ENCODE results near the gene CPLANE1. TPM values are rescaled to one million over a fixed set of nuclear protein-coding genes. Genes with fewer than 3 reads are reported as not detected.
"Not testable (repeated sequence)": the region's sequence is repeated elsewhere in the genome, so short reads cannot be mapped to it uniquely, and the experiment has no call there.

The CPLANE1 gene
- total RNA-seq, 2 donors from 2014 or later: 9.4 to 12.1 TPM

DNA sequence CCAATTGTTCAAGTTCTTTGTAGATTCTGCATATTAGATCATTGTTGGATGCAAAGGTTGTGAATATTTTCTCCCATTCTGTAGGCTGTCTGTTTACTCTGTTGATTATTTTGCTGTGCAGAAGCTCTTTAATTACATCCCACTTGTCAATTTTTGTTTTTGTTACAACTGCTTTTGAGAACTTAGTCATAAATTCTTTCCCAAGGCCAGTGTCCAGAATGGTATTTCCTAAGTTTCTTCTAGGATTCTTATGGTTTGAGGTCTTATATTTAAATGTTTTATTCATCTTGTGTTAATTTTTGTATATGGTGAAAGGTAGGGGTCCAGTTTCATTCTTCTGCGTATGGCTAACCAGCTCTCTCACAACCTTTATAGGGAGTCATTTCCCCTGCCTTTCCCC lies 116.5 kb downstream of the CPLANE1 start:
- Mint-ChIP-seq H3K4me3 (no peak overlapping the region), H3K4me1 (ENCODE audit: low read depth in 2 of 2) (no peaks in the 10 kb centered on the region), H3K27ac (no peak overlapping the region), H3K27me3 (no peaks in the 10 kb centered on the region), H3K9me3 (peaks cover 3% of the 10 kb centered on the region), H3K36me3 (peaks cover 34% of the 10 kb centered on the region)
- ATAC-seq (no peak), DNase-seq (ENCODE audit: low spot score) (no peak)

DNA sequence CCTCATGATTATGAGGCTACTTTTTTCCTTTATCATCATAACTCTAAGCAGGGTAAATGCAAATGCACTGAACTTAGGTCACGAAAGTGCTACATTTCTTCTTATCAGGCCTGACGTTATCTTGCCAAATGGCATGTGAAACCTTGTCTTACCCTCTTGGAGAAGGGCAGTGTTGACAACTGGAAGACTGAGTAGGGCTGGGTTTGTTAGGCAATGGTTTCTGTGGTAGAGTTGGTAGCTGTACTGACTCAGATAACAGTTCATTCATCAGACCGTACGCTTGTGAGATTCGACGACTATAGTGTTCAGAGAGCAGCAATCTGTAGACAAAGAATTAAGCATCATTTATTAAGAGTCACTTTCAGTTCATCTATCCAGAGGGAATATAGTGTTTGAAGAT lies 127.7 kb downstream of the CPLANE1 start:
- Mint-ChIP-seq H3K27ac (no peak overlapping the region), H3K27me3 (no peaks in the 10 kb centered on the region), H3K36me3 (peaks cover 11% of the 10 kb centered on the region), H3K9me3 (no peaks in the 10 kb centered on the region), H3K4me3 (no peak overlapping the region), H3K4me1 (ENCODE audit: low read depth in 2 of 2) (peaks cover 8 to 9% of the 10 kb centered on the region in 2 donors)
- DNase-seq (ENCODE audit: low spot score): no peak
- ATAC-seq: peak in 1 of 2 donors; percentile 62

DNA sequence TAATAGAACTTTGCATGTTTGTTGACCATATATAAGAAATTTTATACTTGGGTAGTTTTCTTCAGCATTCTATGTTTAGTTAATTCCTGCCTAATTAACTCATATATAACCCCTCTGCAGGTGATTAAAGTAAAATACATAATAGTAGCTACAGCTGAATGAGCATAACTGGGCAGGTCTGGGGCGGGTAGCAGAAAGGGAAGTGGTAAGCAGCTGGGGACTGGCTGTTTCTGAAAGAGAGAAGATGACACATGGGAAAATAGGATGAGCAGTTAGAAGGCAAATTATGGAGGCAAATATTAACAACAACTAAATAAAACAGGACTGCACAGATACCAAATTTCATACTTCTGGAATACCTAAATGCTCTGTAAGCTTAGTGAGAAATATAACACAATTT lies 128.1 kb downstream of the CPLANE1 start:
- ATAC-seq (no peak), DNase-seq (ENCODE audit: low spot score) (no peak)
- no peak overlapping the region for H3K27ac Mint-ChIP-seq
- H3K36me3 Mint-ChIP-seq: peaks cover 11% of the 10 kb centered on the region
- no peaks in the 10 kb centered on the region for H3K9me3 Mint-ChIP-seq
- no peaks in the 10 kb centered on the region for H3K27me3 Mint-ChIP-seq
- H3K4me3 Mint-ChIP-seq: no peak overlapping the region
- H3K4me1 Mint-ChIP-seq (ENCODE audit: low read depth in 2 of 2): peaks cover 8 to 9% of the 10 kb centered on the region in 2 donors

GRCh38 chr5:37120270-37120669 lies 128.9 kb downstream of the CPLANE1 start:
- Mint-ChIP-seq H3K27me3 (no peaks in the 10 kb centered on the region), H3K27ac (no peak overlapping the region), H3K36me3 (peaks cover 11% of the 10 kb centered on the region), H3K9me3 (no peaks in the 10 kb centered on the region), H3K4me3 (no peak overlapping the region), H3K4me1 (ENCODE audit: low read depth in 2 of 2) (peaks cover 8 to 9% of the 10 kb centered on the region in 2 donors)
- DNase-seq (ENCODE audit: low spot score) (no peak), ATAC-seq (no peak)

GRCh38 chr5:37116359-37116758 lies 132.8 kb downstream of the CPLANE1 start:
- H3K27ac Mint-ChIP-seq: no peak overlapping the region
- peaks cover 27% of the 10 kb centered on the region for H3K36me3 Mint-ChIP-seq
- no peak overlapping the region for H3K4me3 Mint-ChIP-seq
- peaks cover 6% of the 10 kb centered on the region for H3K9me3 Mint-ChIP-seq
- peaks cover 24 to 27% of the 10 kb centered on the region in 2 donors for H3K4me1 Mint-ChIP-seq (ENCODE audit: low read depth in 2 of 2)
- no peaks in the 10 kb centered on the region for H3K27me3 Mint-ChIP-seq
- ATAC-seq: no peak
- DNase-seq (ENCODE audit: low spot score): no peak

GRCh38 chr5:37112383-37112991 lies 136.7 kb downstream of the CPLANE1 start:
- Mint-ChIP-seq H3K4me3 (peak overlapping the region; percentile 81), H3K27me3 (no peaks in the 10 kb centered on the region), H3K36me3 (peaks cover 23% of the 10 kb centered on the region), H3K4me1 (ENCODE audit: low read depth in 2 of 2) (peaks cover 24 to 27% of the 10 kb centered on the region in 2 donors), H3K27ac (peak overlapping the region; percentile 47 to 67), H3K9me3 (peaks cover 6% of the 10 kb centered on the region)
- no peak for DNase-seq (ENCODE audit: low spot score)
- ATAC-seq: peak in 1 of 2 donors; percentile 44

DNA sequence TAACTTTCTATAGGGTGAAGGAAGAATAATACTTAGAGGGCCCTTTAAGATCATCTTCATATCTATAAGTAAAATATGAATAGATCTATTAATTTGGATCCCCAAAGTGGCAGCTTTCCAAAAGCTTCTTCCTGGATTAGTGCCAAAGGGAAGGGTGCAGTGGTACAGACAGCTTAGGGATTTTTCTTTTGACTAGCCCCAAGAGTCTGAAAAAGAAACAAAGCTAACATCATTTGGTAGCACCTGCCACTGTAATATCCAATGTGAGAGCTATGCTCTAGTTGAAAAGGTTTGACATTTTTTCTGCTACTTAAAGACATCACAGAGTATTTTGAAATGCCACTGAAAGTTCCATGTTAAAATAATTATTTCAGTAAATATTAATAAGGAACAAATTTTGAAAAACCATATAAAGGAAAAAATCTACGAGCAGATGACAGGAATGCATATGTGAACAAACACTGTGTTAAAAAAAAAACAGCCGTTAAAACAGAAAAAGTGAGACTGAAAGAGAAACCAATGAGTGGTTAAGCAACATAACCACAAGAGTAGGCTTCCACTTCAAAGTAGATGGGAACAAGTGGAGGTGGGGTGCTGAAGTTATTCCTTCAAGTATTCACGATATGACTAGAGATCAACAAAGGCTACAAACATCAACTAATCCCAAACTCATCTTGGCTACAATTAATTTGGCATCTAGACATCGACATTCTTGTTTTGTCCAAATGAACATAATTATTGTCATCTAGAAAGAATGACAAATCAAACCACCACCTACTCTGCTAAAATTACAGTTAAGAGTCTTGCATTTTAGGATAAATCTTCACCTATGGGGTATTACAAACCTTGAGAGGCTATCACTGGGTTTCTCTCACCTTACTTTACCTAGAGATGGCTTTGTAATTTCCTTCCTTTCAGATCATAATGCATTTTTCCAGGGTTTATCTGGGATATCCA lies 137.5 kb downstream of the CPLANE1 start:
- H3K4me3 Mint-ChIP-seq: peak overlapping the region; percentile 81
- peaks cover 23% of the 10 kb centered on the region for H3K36me3 Mint-ChIP-seq
- ATAC-seq (peak; percentile 86 to 92), DNase-seq (ENCODE audit: low spot score) (peak; percentile 69)
- H3K27ac Mint-ChIP-seq: peak overlapping the region; percentile 47 to 67
- H3K4me1 Mint-ChIP-seq (ENCODE audit: low read depth in 2 of 2): peaks cover 24 to 27% of the 10 kb centered on the region in 2 donors
- peaks cover 6% of the 10 kb centered on the region for H3K9me3 Mint-ChIP-seq
- H3K27me3 Mint-ChIP-seq: no peaks in the 10 kb centered on the region

GRCh38 chr5:37110135-37110534 lies 139.0 kb downstream of the CPLANE1 start:
- Mint-ChIP-seq H3K27me3 (no peaks in the 10 kb centered on the region), H3K4me3 (no peak overlapping the region), H3K36me3 (peaks cover 22% of the 10 kb centered on the region), H3K27ac (peak overlapping the region in 1 of 2 donors; percentile 47), H3K9me3 (peaks cover 6% of the 10 kb centered on the region), H3K4me1 (ENCODE audit: low read depth in 2 of 2) (peaks cover 24 to 27% of the 10 kb centered on the region in 2 donors)
- ATAC-seq (no peak), DNase-seq (ENCODE audit: low spot score) (no peak)

DNA sequence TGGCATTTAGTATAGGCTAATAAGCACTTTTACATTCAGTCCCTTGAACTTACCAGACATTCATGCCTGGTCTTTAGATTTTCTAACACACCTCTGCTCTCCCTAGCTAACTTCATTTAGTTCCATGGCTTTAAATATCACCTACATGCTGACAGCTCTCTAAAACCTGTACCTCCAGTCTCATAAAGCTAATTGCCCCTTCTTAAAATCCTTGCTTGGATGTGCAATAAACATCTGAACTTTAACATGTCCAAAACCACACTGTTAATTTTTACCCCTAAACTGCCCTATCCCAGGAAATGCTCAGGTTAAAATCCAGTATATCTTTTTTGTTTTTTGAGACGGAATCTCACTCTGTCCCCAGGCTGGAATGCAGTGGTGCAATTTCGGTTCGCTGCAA lies 139.8 kb downstream of the CPLANE1 start:
- H3K4me3 Mint-ChIP-seq: no peak overlapping the region
- H3K4me1 Mint-ChIP-seq (ENCODE audit: low read depth in 2 of 2): peaks cover 24 to 27% of the 10 kb centered on the region in 2 donors
- DNase-seq (ENCODE audit: low spot score): no peak
- H3K27ac Mint-ChIP-seq: peak overlapping the region in 1 of 2 donors; percentile 47
- peaks cover 18% of the 10 kb centered on the region for H3K36me3 Mint-ChIP-seq
- no peak for ATAC-seq
- H3K9me3 Mint-ChIP-seq: peaks cover 6% of the 10 kb centered on the region
- no peaks in the 10 kb centered on the region for H3K27me3 Mint-ChIP-seq

GRCh38 chr5:37103302-37103701 lies 145.9 kb downstream of the CPLANE1 start:
- Mint-ChIP-seq H3K27me3 (no peaks in the 10 kb centered on the region), H3K9me3 (peaks cover 16% of the 10 kb centered on the region), H3K4me1 (ENCODE audit: low read depth in 2 of 2) (peaks cover 0 to 5% of the 10 kb centered on the region in 2 donors), H3K36me3 (peaks cover 44% of the 10 kb centered on the region), H3K27ac (no peak overlapping the region), H3K4me3 (no peak overlapping the region)
- no peak for ATAC-seq
- DNase-seq (ENCODE audit: low spot score): no peak

- H3K27ac Mint-ChIP-seq; H3K4me3 Mint-ChIP-seq; H3K27me3 Mint-ChIP-seq; DNase-seq (ENCODE audit: low spot score); H3K4me1 Mint-ChIP-seq (ENCODE audit: low read depth in 2 of 2); ATAC-seq: not testable (repeated sequence)
- peaks cover 59% of the 10 kb centered on the region for H3K36me3 Mint-ChIP-seq
- H3K9me3 Mint-ChIP-seq: peaks cover 18% of the 10 kb centered on the region
These were observed 149.9 kb downstream of the CPLANE1 start for GRCh38 chr5:37099267-37099666.

- H3K27ac Mint-ChIP-seq; ATAC-seq; H3K9me3 Mint-ChIP-seq; H3K4me3 Mint-ChIP-seq; H3K27me3 Mint-ChIP-seq; H3K4me1 Mint-ChIP-seq (ENCODE audit: low read depth in 2 of 2); DNase-seq (ENCODE audit: low spot score): not testable (repeated sequence)
- peaks cover 26% of the 10 kb centered on the region for H3K36me3 Mint-ChIP-seq
These were observed 155.4 kb downstream of the CPLANE1 start for GRCh38 chr5:37093795-37094194.

DNA sequence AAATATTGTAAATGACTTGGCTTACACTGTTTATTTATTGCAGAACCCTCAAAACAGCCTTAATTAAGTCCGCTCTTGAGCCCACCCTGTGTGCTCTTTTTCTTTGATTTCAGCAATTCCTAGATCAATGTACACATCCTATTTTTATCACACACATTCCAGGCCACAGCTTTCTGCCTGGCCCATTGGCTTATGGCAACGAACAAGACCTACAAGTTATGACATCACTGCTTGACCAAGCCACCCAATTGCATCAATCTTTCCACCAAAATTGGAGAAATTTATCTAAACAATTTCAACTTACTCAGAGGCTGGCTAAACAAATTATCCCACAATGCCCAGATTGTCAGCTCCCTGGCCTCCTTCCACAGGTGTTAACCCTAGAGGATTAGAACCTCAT lies 158.4 kb downstream of the CPLANE1 start:
- peaks cover 7% of the 10 kb centered on the region for H3K36me3 Mint-ChIP-seq
- ATAC-seq (no peak), DNase-seq (ENCODE audit: low spot score) (no peak)
- H3K27me3 Mint-ChIP-seq: no peaks in the 10 kb centered on the region
- H3K4me3 Mint-ChIP-seq: no peak overlapping the region
- H3K9me3 Mint-ChIP-seq: no peaks in the 10 kb centered on the region
- no peak overlapping the region for H3K27ac Mint-ChIP-seq
- peaks cover 0 to 7% of the 10 kb centered on the region in 2 donors for H3K4me1 Mint-ChIP-seq (ENCODE audit: low read depth in 2 of 2)

DNA sequence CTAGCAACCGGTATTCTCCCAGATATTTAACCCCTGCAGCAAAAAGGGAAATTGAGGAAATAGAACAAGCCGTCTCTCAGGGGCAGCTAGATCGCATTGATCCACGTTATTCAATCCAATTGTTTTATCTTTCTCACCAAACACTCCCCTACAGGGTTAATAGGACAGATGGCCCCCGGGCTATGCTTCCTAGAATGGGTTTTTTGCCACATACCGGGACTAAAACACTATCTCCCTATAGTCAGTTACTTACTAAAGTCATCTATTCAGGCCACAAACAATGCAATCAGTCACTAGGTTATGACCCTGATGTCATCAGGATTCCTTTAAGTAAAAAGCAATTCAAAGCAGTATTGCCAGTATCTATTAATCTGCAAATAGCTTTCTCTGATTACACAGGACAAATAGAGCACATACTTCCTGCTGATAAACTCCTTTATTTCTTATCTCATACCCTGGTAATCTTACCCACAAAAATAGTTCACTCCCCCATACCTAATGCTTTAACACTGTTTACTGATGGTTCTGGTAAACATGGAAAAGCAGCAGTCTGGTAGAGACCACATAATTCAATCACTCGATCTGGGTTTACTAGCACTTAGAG lies 159.0 kb downstream of the CPLANE1 start:
- Mint-ChIP-seq H3K27me3 (no peaks in the 10 kb centered on the region), H3K4me3 (no peak overlapping the region), H3K4me1 (ENCODE audit: low read depth in 2 of 2) (peaks cover 0 to 7% of the 10 kb centered on the region in 2 donors), H3K27ac (no peak overlapping the region), H3K9me3 (no peaks in the 10 kb centered on the region), H3K36me3 (peaks cover 7% of the 10 kb centered on the region)
- no peak for DNase-seq (ENCODE audit: low spot score)
- ATAC-seq: no peak
